ENCODE results near the gene H2BK1. TPM values are rescaled to one million over a fixed set of nuclear protein-coding genes. Genes with fewer than 3 reads are reported as not detected.

H2BK1 gene
- total RNA-seq, 1 experiment from 2014 or later: 0.69 TPM

GRCh38 chr7:151191544-151191943 is 18.7 kb downstream of the H2BK1 start:
- no TSS peak for BruUV-seq (replicated peaks)
- no peak overlapping the region for H3K4me3 ChIP-seq (replicated peaks in 1 of 2; ENCODE audit: low read depth in 1 of 2, low read length in 2 of 2)

More at GRCh38 chr7:151191544-151191943, 18.7 kb downstream of the H2BK1 start:
- H3K4me2 ChIP-seq (ENCODE audit: low read length): no peak overlapping the region
- H3K27ac ChIP-seq (ENCODE audit: low read depth, low read length): no peak overlapping the region
- no peaks in the 10 kb centered on the region for H3K79me2 ChIP-seq (ENCODE audit: insufficient read depth, low read length)
- RAD21 ChIA-PET (ENCODE audit: low non-redundant PET in 1 of 2, low total read pairs in 2 of 2, uncharacterized antibody in 2 of 2, unreplicated experiment in 2 of 2): no interaction called here
- no peaks in the 10 kb centered on the region for H3K36me3 ChIP-seq (ENCODE audit: control insufficient read depth in 1 of 2, insufficient read depth in 2 of 2, low read length in 2 of 2)
- no peak for TF ChIP-seq EZH2 (IDR thresholded peaks at IDR 0.05)
- no peak for TF ChIP-seq CTCF (IDR thresholded peaks at IDR 0.05 in 2 of 3, conservative IDR thresholded peaks at IDR 0.05 in 1 of 3; ENCODE audit: borderline replicate concordance in 1 of 3, insufficient read depth in 1 of 3, low read depth in 2 of 3, low read length in 2 of 3)
- TF ChIP-seq EZH2phosphoT487 (IDR thresholded peaks at IDR 0.05; ENCODE audit: borderline replicate concordance): no peak
- TF ChIP-seq, protein P1, sequence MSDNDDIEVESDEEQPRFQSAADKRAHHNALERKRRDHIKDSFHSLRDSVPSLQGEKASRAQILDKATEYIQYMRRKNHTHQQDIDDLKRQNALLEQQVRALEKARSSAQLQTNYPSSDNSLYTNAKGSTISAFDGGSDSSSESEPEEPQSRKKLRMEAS (IDR thresholded peaks at IDR 0.05): no peak
- TF ChIP-seq ELF1 (IDR thresholded peaks at IDR 0.05; ENCODE audit: borderline replicate concordance, low read depth): no peak
- no peak for TF ChIP-seq POLR2AphosphoS5 (IDR thresholded peaks at IDR 0.05; ENCODE audit: low read depth, low read length)
- TF ChIP-seq, protein P2, sequence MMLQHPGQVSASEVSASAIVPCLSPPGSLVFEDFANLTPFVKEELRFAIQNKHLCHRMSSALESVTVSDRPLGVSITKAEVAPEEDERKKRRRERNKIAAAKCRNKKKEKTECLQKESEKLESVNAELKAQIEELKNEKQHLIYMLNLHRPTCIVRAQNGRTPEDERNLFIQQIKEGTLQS (IDR thresholded peaks at IDR 0.05): no peak
- TF ChIP-seq ZNF274 (IDR thresholded peaks at IDR 0.05; ENCODE audit: low read depth, low read length): no peak
- H3K4me1 ChIP-seq (ENCODE audit: control insufficient read depth in 1 of 2, insufficient read depth in 2 of 2, low read length in 2 of 2): no peaks in the 10 kb centered on the region
- no peak for DNase-seq (ENCODE audit: low read depth, low spot score)
- H4K20me1 ChIP-seq (ENCODE audit: insufficient read depth): no peaks in the 10 kb centered on the region
- H2AFZ ChIP-seq (ENCODE audit: low read depth, low read length, poor library complexity, severe bottlenecking): no peak overlapping the region
- H3K27me3 ChIP-seq (ENCODE audit: insufficient read depth, low read length): peaks cover 18% of the 10 kb centered on the region; the same call in 1 of the 2 replicates
- ATAC-seq: peak; percentile 43
- H3K9me2 ChIP-seq (ENCODE audit: insufficient read depth): no peaks in the 10 kb centered on the region
- intact Hi-C loops (cut with micrococcal nuclease): no loop called here
- H3K9me3 ChIP-seq (ENCODE audit: control insufficient read depth in 1 of 2, insufficient read depth in 1 of 2, low read depth in 1 of 2, low read length in 2 of 2): no peaks in the 10 kb centered on the region
- POLR2A ChIA-PET: no interaction called here
- CTCF ChIA-PET: no interaction called here
- no peak overlapping the region for H3K9ac ChIP-seq (ENCODE audit: low read length)

Data from HCT116 (cell line).